ENCODE data around the gene CCDC3. TPM values are rescaled to one million over a fixed set of nuclear protein-coding genes. Genes with fewer than 3 reads are reported as not detected.

Gene CCDC3
- total RNA-seq, 1 experiment from 2014 or later, result not detected

- no peaks in the 10 kb centered on the region for H3F3A ChIP-seq (ENCODE audit: low read length, unreplicated experiment)
- TF ChIP-seq EZH2 (IDR thresholded peaks at IDR 0.05; ENCODE audit: low read length, unreplicated experiment) (no peak), EZH2phosphoT487 (IDR thresholded peaks at IDR 0.05; ENCODE audit: borderline replicate concordance, low read length) (no peak), CTCF (conservative IDR thresholded peaks at IDR 0.05; ENCODE audit: low read depth, low read length) (no peak)
- no peaks in the 10 kb centered on the region for H3K36me3 ChIP-seq (ENCODE audit: low read depth, low read length)
- no peaks in the 10 kb centered on the region for H3K9me3 ChIP-seq (ENCODE audit: low read length)
- no peaks in the 10 kb centered on the region for H3K79me2 ChIP-seq (ENCODE audit: low read length)
- H3K27ac ChIP-seq (ENCODE audit: low read length), result no peak overlapping the region
- H3K4me3 ChIP-seq (ENCODE audit: low read length), result no peak overlapping the region
- ChIA-PET CTCF (no interaction called here), POLR2A (ENCODE audit: unreplicated experiment) (no interaction called here)
- H3K9me2 ChIP-seq (replicated peaks; ENCODE audit: low read length), result no peaks in the 10 kb centered on the region
- no peaks in the 10 kb centered on the region for H4K20me1 ChIP-seq (ENCODE audit: low read length)
- H3K9ac ChIP-seq (ENCODE audit: low read length), result no peak overlapping the region
- DNase-seq (no peak), ATAC-seq (no peak)
- intact Hi-C loops (cut with micrococcal nuclease), result loop anchor here (10.0 kb wide), 1 partner anchor 170 kb away; no protein-coding TSS in a partner anchor
- H2AFZ ChIP-seq (ENCODE audit: low read length), result no peak overlapping the region
- BruUV-seq (replicated peaks), result no TSS peak
- H3K4me2 ChIP-seq (ENCODE audit: low read length), result no peak overlapping the region
- 0 out of 2 replicates have a peak, but pooled peaks cover 2% of the 10 kb centered on the region for H3K4me1 ChIP-seq (ENCODE audit: insufficient read depth, low read length)
- no peaks in the 10 kb centered on the region for H3K27me3 ChIP-seq (ENCODE audit: low read length)
These were observed 96.4 kb downstream of the CCDC3 start for GRCh38 chr10:12905067-12905466.

- CTCF ChIA-PET, result no interaction called here
- BruUV-seq (replicated peaks), result no TSS peak
These were observed 98.6 kb downstream of the CCDC3 start for GRCh38 chr10:12902851-12903358.

More at GRCh38 chr10:12902851-12903358, 98.6 kb downstream of the CCDC3 start:
- Histone ChIP-seq H4K20me1 (ENCODE audit: low read length) (no peaks in the 10 kb centered on the region), H3K27me3 (ENCODE audit: low read length) (no peaks in the 10 kb centered on the region), H2AFZ (ENCODE audit: low read length) (no peak overlapping the region), H3K27ac (ENCODE audit: low read length) (no peak overlapping the region), H3F3A (ENCODE audit: low read length, unreplicated experiment) (no peaks in the 10 kb centered on the region), H3K9me2 (replicated peaks; ENCODE audit: low read length) (no peaks in the 10 kb centered on the region), H3K4me3 (ENCODE audit: low read length) (no peak overlapping the region), H3K9me3 (ENCODE audit: low read length) (no peaks in the 10 kb centered on the region), H3K79me2 (ENCODE audit: low read length) (no peaks in the 10 kb centered on the region), H3K36me3 (ENCODE audit: low read depth, low read length) (no peaks in the 10 kb centered on the region), H3K4me2 (ENCODE audit: low read length) (no peak overlapping the region), H3K4me1 (ENCODE audit: insufficient read depth, low read length) (no peaks in the 10 kb centered on the region), H3K9ac (ENCODE audit: low read length) (no peak overlapping the region)
- POLR2A ChIA-PET (ENCODE audit: unreplicated experiment), result no interaction called here
- no peak for ATAC-seq
- no peak for DNase-seq
- intact Hi-C loops (cut with micrococcal nuclease), result loop anchor here (1.0 to 10.0 kb wide), 4 partner anchors 120 to 639 kb away; no protein-coding TSS in a partner anchor
- TF ChIP-seq EZH2 (IDR thresholded peaks at IDR 0.05; ENCODE audit: low read length, unreplicated experiment) (no peak), CTCF (conservative IDR thresholded peaks at IDR 0.05; ENCODE audit: low read depth, low read length) (no peak), EZH2phosphoT487 (IDR thresholded peaks at IDR 0.05; ENCODE audit: borderline replicate concordance, low read length) (no peak)
